ENCODE results near the gene TSGA10IP. TPM values are rescaled to one million over a fixed set of nuclear protein-coding genes. Genes with fewer than 3 reads are reported as not detected.

Gene TSGA10IP
- not detected in 5 replicates for total RNA-seq (2022; extraction: Qiagen RNA extraction; ENCODE audit: low read depth)

GRCh38 chr11:65945430-65945911 lies at the start of gene TSGA10IP:
Gene TSGA10IP (plus strand): TSS chr11:65945480. CDS start chr11:65945676, 196 bp downstream.

GRCh38 chr11:65900125-65900898 lies 45.0 kb upstream of the TSGA10IP start, which contains the start of gene FOSL1:
Gene FOSL1 (minus strand): TSS chr11:65900388. CDS start chr11:65900339, 49 bp downstream.

GRCh38 chr11:65918211-65919140 lies 26.8 kb upstream of the TSGA10IP start, which contains the start of gene C11orf68:
Gene C11orf68 (minus strand): TSS chr11:65919062. CDS start chr11:65919031, 31 bp downstream.

GRCh38 chr11:65919141-65919572 lies 26.1 kb upstream of the TSGA10IP start, which contains the start of gene DRAP1:
Gene DRAP1 (plus strand): TSS chr11:65919426. CDS start chr11:65919502, 76 bp downstream.

GRCh38 chr11:65961267-65962140 lies 16.2 kb downstream of the TSGA10IP start, which contains the start of gene SART1:
Gene SART1 (plus strand): TSS chr11:65961734. CDS start chr11:65961781, 47 bp downstream.

GRCh38 chr11:66001942-66002647 lies 56.8 kb downstream of the TSGA10IP start, which contains the start of the genes BANF1 and EIF1AD:
Gene BANF1 (plus strand): TSS chr11:66002503. CDS start chr11:66003251, 748 bp downstream.
Gene EIF1AD (minus strand): TSS chr11:66002157. CDS start chr11:66000389, 1,768 bp downstream.

Other genes starting within 250 kb of the TSGA10IP start
- gene KAT5, start 233.2 kb upstream of the TSGA10IP start, total RNA-seq (2022; extraction: Qiagen RNA extraction; ENCODE audit: low read depth), result 35.6 to 53.4 TPM (median 50.5 TPM) in 5 replicates
- gene RNASEH2C, start 224.7 kb upstream of the TSGA10IP start, total RNA-seq (2022; extraction: Qiagen RNA extraction; ENCODE audit: low read depth), result 23.0 to 58.3 TPM (median 43.6 TPM) in 5 replicates
- 6.0 to 13.9 TPM (median 11.2 TPM) in 5 replicates for gene AP5B1, start 164.5 kb upstream of the TSGA10IP start, total RNA-seq (2022; extraction: Qiagen RNA extraction; ENCODE audit: low read depth)
- 0.08 to 0.15 TPM (median 0.09 TPM) in 3 of 5 replicates, not detected in the others for gene OVOL1, start 158.4 kb upstream of the TSGA10IP start, total RNA-seq (2022; extraction: Qiagen RNA extraction; ENCODE audit: low read depth)
- gene SNX32, start 111.5 kb upstream of the TSGA10IP start, total RNA-seq (2022; extraction: Qiagen RNA extraction; ENCODE audit: low read depth), result not detected in 5 replicates
- 1,889 to 2,400 TPM (median 2,225 TPM) in 5 replicates for gene CFL1, start 87.3 kb upstream of the TSGA10IP start, total RNA-seq (2022; extraction: Qiagen RNA extraction; ENCODE audit: low read depth)
- gene MUS81, start 85.0 kb upstream of the TSGA10IP start, total RNA-seq (2022; extraction: Qiagen RNA extraction; ENCODE audit: low read depth), result 23.9 to 43.5 TPM (median 31.9 TPM) in 5 replicates
- 0.92 to 1.8 TPM (median 1.4 TPM) in 5 replicates for gene EFEMP2, start 72.7 kb upstream of the TSGA10IP start, total RNA-seq (2022; extraction: Qiagen RNA extraction; ENCODE audit: low read depth)
- 0.20 TPM in 1 of 5 replicates, not detected in the others for gene CTSW, start 65.6 kb upstream of the TSGA10IP start, total RNA-seq (2022; extraction: Qiagen RNA extraction; ENCODE audit: low read depth)
- 62.6 to 93.4 TPM (median 84.9 TPM) in 5 replicates for gene FIBP, start 57.0 kb upstream of the TSGA10IP start, total RNA-seq (2022; extraction: Qiagen RNA extraction; ENCODE audit: low read depth)
- 20.0 to 52.5 TPM (median 49.0 TPM) in 5 replicates for gene CCDC85B, start 54.8 kb upstream of the TSGA10IP start, total RNA-seq (2022; extraction: Qiagen RNA extraction; ENCODE audit: low read depth)
- 132 to 214 TPM (median 155 TPM) in 5 replicates for gene FOSL1, start 45.1 kb upstream of the TSGA10IP start, total RNA-seq (2022; extraction: Qiagen RNA extraction; ENCODE audit: low read depth)
- 27.1 to 54.3 TPM (median 50.1 TPM) in 5 replicates for gene C11orf68, start 26.4 kb upstream of the TSGA10IP start, total RNA-seq (2022; extraction: Qiagen RNA extraction; ENCODE audit: low read depth)
- gene DRAP1, start 26.1 kb upstream of the TSGA10IP start, total RNA-seq (2022; extraction: Qiagen RNA extraction; ENCODE audit: low read depth), result 158 to 325 TPM (median 225 TPM) in 5 replicates
- gene SART1, start 16.3 kb downstream of the TSGA10IP start, total RNA-seq (2022; extraction: Qiagen RNA extraction; ENCODE audit: low read depth), result 43.2 to 70.5 TPM (median 61.2 TPM) in 5 replicates
- gene EIF1AD, start 56.7 kb downstream of the TSGA10IP start, total RNA-seq (2022; extraction: Qiagen RNA extraction; ENCODE audit: low read depth), result 36.9 to 46.3 TPM (median 39.5 TPM) in 5 replicates
- gene BANF1, start 57.0 kb downstream of the TSGA10IP start, total RNA-seq (2022; extraction: Qiagen RNA extraction; ENCODE audit: low read depth), result 370 to 493 TPM (median 487 TPM) in 5 replicates
- not detected in 5 replicates for gene CST6, start 66.5 kb downstream of the TSGA10IP start, total RNA-seq (2022; extraction: Qiagen RNA extraction; ENCODE audit: low read depth)
- 1.2 to 2.4 TPM (median 2.1 TPM) in 5 replicates for gene CATSPER1, start 81.0 kb downstream of the TSGA10IP start, total RNA-seq (2022; extraction: Qiagen RNA extraction; ENCODE audit: low read depth)
- gene GAL3ST3, start 103.7 kb downstream of the TSGA10IP start, total RNA-seq (2022; extraction: Qiagen RNA extraction; ENCODE audit: low read depth), result not detected in 5 replicates
- gene SF3B2, start 106.9 kb downstream of the TSGA10IP start, total RNA-seq (2022; extraction: Qiagen RNA extraction; ENCODE audit: low read depth), result 166 to 198 TPM (median 173 TPM) in 5 replicates
- 54.8 to 98.9 TPM (median 79.2 TPM) in 5 replicates for gene PACS1, start 124.8 kb downstream of the TSGA10IP start, total RNA-seq (2022; extraction: Qiagen RNA extraction; ENCODE audit: low read depth)